ENCODE measurements around the gene EDNRB. TPM values are rescaled to one million over a fixed set of nuclear protein-coding genes. Genes with fewer than 3 reads are reported as not detected.

The EDNRB gene
- total and polyA plus RNA-seq, 2 of the 8 experiments (the other 6 are each of a cell fraction or from before 2014, with no cell fraction given): 15.8 to 73.2 TPM

- POLR2A ChIA-PET (ENCODE audit: partially characterized antibody): no interaction called here
- no peak for FAIRE-seq
- no peak overlapping the region for H3K14ac ChIP-seq (ENCODE audit: insufficient read length)
Measured at GRCh38 chr13:77883328-77883727, 35.3 kb downstream of the EDNRB start.

More at GRCh38 chr13:77883328-77883727, 35.3 kb downstream of the EDNRB start:
- no peak for DNase-seq (ENCODE audit: low read depth in 1 of 2, low spot score in 2 of 2)
- H4K20me1 ChIP-seq (replicated peaks in 1 of 2; ENCODE audit: control insufficient read depth in 1 of 2, insufficient read depth in 2 of 2, low read length in 2 of 2): no peaks in the 10 kb centered on the region
- H2AFZ ChIP-seq (ENCODE audit: low read length): no peak overlapping the region; the same call in 1 of the 2 replicates
- no peak overlapping the region for H4K8ac ChIP-seq (ENCODE audit: extremely low read depth, insufficient read depth, low read length)
- H3K27ac ChIP-seq (ENCODE audit: low read depth, low read length): no peak overlapping the region
- H4K91ac ChIP-seq (replicated peaks; ENCODE audit: insufficient read length, low read length): no peak overlapping the region
- no peaks in the 10 kb centered on the region for H3K23me2 ChIP-seq (ENCODE audit: low read depth, low read length)
- no peak overlapping the region for H3K56ac ChIP-seq (replicated peaks; ENCODE audit: insufficient read length, low read depth, low read length)
- H3K4ac ChIP-seq (replicated peaks; ENCODE audit: insufficient read length, low read depth, low read length): no peak overlapping the region
- H2BK5ac ChIP-seq (ENCODE audit: low read depth, low read length): no peak overlapping the region
- H3K18ac ChIP-seq (ENCODE audit: extremely low read depth, low read length): no peak overlapping the region
- H3K36me3 ChIP-seq (ENCODE audit: control insufficient read depth in 2 of 4, insufficient read depth in 4 of 4, low read length in 3 of 4): no peaks in the 10 kb centered on the region
- no peak overlapping the region for H2AK5ac ChIP-seq (ENCODE audit: low read depth, low read length)
- H3K9ac ChIP-seq (replicated peaks in 1 of 4; ENCODE audit: extremely low read depth in 1 of 4, low read depth in 3 of 4, low read length in 3 of 4): no peak overlapping the region
- H3K9me3 ChIP-seq (ENCODE audit: insufficient read depth in 2 of 2, low read depth in 1 of 2, low read length in 1 of 2): no peaks in the 10 kb centered on the region
- no peak overlapping the region for H2BK15ac ChIP-seq (ENCODE audit: low read length)
- H3K4me3 ChIP-seq (ENCODE audit: extremely low read depth in 1 of 4, insufficient read depth in 2 of 4, low read depth in 3 of 4, low read length in 4 of 4): no peak overlapping the region
- H3K79me1 ChIP-seq (ENCODE audit: low read depth, low read length): no peaks in the 10 kb centered on the region
- H2BK120ac ChIP-seq (replicated peaks; ENCODE audit: low read depth, low read length): no peak overlapping the region
- no peaks in the 10 kb centered on the region for H3K79me2 ChIP-seq (ENCODE audit: control insufficient read depth in 1 of 2, insufficient read depth in 2 of 2, low read length in 2 of 2)
- TF ChIP-seq TBP (IDR thresholded peaks at IDR 0.05; ENCODE audit: low read depth, low read length) (no peak), RNF2 (IDR thresholded peaks at IDR 0.05; ENCODE audit: borderline replicate concordance, low read depth, low read length, missing control alignments, poor library complexity, severe bottlenecking) (no peak), BRCA1 (IDR thresholded peaks at IDR 0.05; ENCODE audit: low read depth, low read length) (no peak), PHF8 (conservative IDR thresholded peaks at IDR 0.05; ENCODE audit: low read depth, low read length) (no peak), KDM1A (IDR thresholded peaks at IDR 0.05; ENCODE audit: borderline replicate concordance, low read length) (no peak), POLR2AphosphoS5 (IDR thresholded peaks at IDR 0.05; ENCODE audit: low read depth, low read length) (no peak), GABPA (IDR thresholded peaks at IDR 0.05; ENCODE audit: borderline replicate concordance, insufficient read depth, low read length) (no peak), CHD1 (IDR thresholded peaks at IDR 0.05; ENCODE audit: low read depth, low read length) (no peak), NANOG (IDR thresholded peaks at IDR 0.05; ENCODE audit: insufficient read depth, low read depth, low read length, poor library complexity, severe bottlenecking) (no peak), CBX5 (IDR thresholded peaks at IDR 0.05; ENCODE audit: low read depth, low read length) (no peak), BCL11A (IDR thresholded peaks at IDR 0.05; ENCODE audit: low read depth in 2 of 2, low read length in 2 of 2) (no peak)
- H3K27me3 ChIP-seq (replicated peaks in 1 of 4; ENCODE audit: control insufficient read depth in 3 of 4, extremely low read depth in 1 of 4, insufficient read depth in 3 of 4, low read length in 3 of 4): no peaks in the 10 kb centered on the region
- 86% methylated on average over 2 of the region's 2 CpGs; no CpG with 5 or more reads in 1 of the 2 experiments for WGBS, 2 experiments (ENCODE audit: extremely low coverage in 1 of 2, insufficient coverage in 1 of 2, insufficient read length in 1 of 2, insufficient replicate concordance in 2 of 2, low coverage in 1 of 2, low lambda C conversion rate in 2 of 2, missing lambda C conversion rate in 1 of 2)
- H3K4me1 ChIP-seq (replicated peaks in 1 of 4; ENCODE audit: control insufficient read depth in 3 of 4, insufficient read depth in 4 of 4, low read length in 3 of 4): no peaks in the 10 kb centered on the region
- H2BK12ac ChIP-seq (ENCODE audit: low read depth, low read length): no peak overlapping the region
- CTCF ChIA-PET (ENCODE audit: partially characterized antibody): no interaction called here
- no peak overlapping the region for H2BK20ac ChIP-seq (ENCODE audit: low read length)
- no peak overlapping the region for H3K4me2 ChIP-seq (ENCODE audit: insufficient read depth in 1 of 2, low read depth in 2 of 2, low read length in 2 of 2)
- no peak overlapping the region for H3K23ac ChIP-seq (ENCODE audit: insufficient read length)
- H4K5ac ChIP-seq (ENCODE audit: insufficient read length, low read depth, low read length): no peak overlapping the region

Data from H1 (cell line).